ENCODE data around the gene ATG7. TPM values are rescaled to one million over a fixed set of nuclear protein-coding genes. Genes with fewer than 3 reads are reported as not detected.

ATG7 gene
- total RNA-seq, 1 donor from 2014 or later, result 40.3 TPM

GRCh38 chr3:11306817-11307589 is 34.8 kb downstream of the ATG7 start:
- Mint-ChIP-seq H3K4me3 (no peak overlapping the region), H3K36me3 (peaks cover 23% of the 10 kb centered on the region), H3K27ac (no peak overlapping the region), H3K9me3 (no peaks in the 10 kb centered on the region), H3K27me3 (ENCODE audit: low read depth) (no peaks in the 10 kb centered on the region), H3K4me1 (no peaks in the 10 kb centered on the region)
- TF ChIP-seq, protein P1, sequence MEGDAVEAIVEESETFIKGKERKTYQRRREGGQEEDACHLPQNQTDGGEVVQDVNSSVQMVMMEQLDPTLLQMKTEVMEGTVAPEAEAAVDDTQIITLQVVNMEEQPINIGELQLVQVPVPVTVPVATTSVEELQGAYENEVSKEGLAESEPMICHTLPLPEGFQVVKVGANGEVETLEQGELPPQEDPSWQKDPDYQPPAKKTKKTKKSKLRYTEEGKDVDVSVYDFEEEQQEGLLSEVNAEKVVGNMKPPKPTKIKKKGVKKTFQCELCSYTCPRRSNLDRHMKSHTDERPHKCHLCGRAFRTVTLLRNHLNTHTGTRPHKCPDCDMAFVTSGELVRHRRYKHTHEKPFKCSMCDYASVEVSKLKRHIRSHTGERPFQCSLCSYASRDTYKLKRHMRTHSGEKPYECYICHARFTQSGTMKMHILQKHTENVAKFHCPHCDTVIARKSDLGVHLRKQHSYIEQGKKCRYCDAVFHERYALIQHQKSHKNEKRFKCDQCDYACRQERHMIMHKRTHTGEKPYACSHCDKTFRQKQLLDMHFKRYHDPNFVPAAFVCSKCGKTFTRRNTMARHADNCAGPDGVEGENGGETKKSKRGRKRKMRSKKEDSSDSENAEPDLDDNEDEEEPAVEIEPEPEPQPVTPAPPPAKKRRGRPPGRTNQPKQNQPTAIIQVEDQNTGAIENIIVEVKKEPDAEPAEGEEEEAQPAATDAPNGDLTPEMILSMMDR (IDR thresholded peaks at IDR 0.05; ENCODE audit: unreplicated experiment), result no peak
- DNase-seq (ENCODE audit: low spot score in 2 of 2, unreplicated experiment in 2 of 2), result no peak

DNA sequence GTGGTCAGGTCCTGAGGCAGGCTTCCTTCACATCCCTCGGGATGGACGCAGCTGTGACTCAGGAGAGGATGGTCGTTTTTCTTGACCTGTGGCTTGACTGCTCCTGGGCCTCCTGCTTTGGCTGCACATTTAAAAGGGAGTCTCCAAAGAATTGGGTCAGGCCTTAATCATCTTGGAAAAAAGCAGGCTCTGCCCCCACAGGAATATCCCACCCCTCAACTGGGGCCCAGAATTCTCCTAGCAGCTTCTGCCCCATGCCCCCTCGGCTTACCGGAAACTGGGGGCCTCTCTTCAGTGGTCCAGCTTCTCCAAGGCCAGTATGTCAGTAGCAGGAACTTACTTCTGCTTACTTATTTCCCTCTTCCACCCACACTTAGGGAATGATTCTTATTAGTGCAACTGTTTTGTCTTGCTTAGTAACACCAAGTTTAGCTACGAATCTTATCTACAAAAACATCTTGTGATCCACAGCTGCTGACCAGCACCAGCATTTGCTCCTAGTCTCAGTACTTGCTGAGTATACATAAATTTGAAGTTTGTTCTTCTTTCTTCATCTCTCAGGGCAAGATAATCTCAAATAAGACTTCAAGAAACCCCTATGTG is 35.7 kb downstream of the ATG7 start:
- Mint-ChIP-seq H3K4me1 (no peaks in the 10 kb centered on the region), H3K36me3 (peaks cover 23% of the 10 kb centered on the region), H3K4me3 (no peak overlapping the region), H3K9me3 (no peaks in the 10 kb centered on the region), H3K27me3 (ENCODE audit: low read depth) (no peaks in the 10 kb centered on the region), H3K27ac (no peak overlapping the region)
- no peak for DNase-seq (ENCODE audit: low spot score in 2 of 2, unreplicated experiment in 2 of 2)
- TF ChIP-seq, protein P1 (IDR thresholded peaks at IDR 0.05; ENCODE audit: unreplicated experiment), result no peak

- Mint-ChIP-seq H3K4me3 (no peak overlapping the region), H3K27ac (no peak overlapping the region), H3K9me3 (no peaks in the 10 kb centered on the region), H3K36me3 (peaks cover 25% of the 10 kb centered on the region), H3K4me1 (no peaks in the 10 kb centered on the region), H3K27me3 (ENCODE audit: low read depth) (no peaks in the 10 kb centered on the region)
- TF ChIP-seq, protein P1 (IDR thresholded peaks at IDR 0.05; ENCODE audit: unreplicated experiment), result no peak
- DNase-seq (ENCODE audit: low spot score in 2 of 2, unreplicated experiment in 2 of 2), result no peak
These were observed 38.1 kb downstream of the ATG7 start for GRCh38 chr3:11310258-11310657.

- H3K36me3 Mint-ChIP-seq, result peaks cover 38% of the 10 kb centered on the region
- no peak overlapping the region for H3K27ac Mint-ChIP-seq
- TF ChIP-seq, protein P1 (IDR thresholded peaks at IDR 0.05; ENCODE audit: unreplicated experiment), result no peak
- DNase-seq (ENCODE audit: low spot score in 2 of 2, unreplicated experiment in 2 of 2), result no peak
- H3K4me1 Mint-ChIP-seq, result no peaks in the 10 kb centered on the region
- no peaks in the 10 kb centered on the region for H3K27me3 Mint-ChIP-seq (ENCODE audit: low read depth)
- no peaks in the 10 kb centered on the region for H3K9me3 Mint-ChIP-seq
- H3K4me3 Mint-ChIP-seq, result no peak overlapping the region
These were observed 40.0 kb downstream of the ATG7 start for GRCh38 chr3:11312166-11312565.

DNA sequence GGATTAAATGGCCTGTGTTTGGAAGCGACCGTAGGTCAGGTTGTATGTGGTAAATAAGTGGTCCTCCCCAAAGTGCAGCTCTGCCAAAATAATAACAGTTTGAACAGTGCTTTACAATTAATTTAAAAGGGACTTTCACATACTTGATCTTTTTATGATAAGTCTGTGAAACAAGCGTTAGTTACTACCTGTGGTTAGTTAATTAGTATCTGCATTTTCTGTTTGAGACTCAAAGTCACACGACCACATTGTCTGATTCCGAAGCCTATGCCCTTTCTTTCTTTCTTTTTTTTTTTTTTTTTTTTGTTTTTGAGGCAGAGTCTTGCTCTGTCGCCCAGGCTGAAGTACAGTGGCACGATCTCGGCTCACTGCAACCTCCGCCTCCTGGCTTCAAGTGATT is 45.1 kb downstream of the ATG7 start:
- H3K27ac Mint-ChIP-seq, result no peak overlapping the region
- peaks cover 44% of the 10 kb centered on the region for H3K36me3 Mint-ChIP-seq
- DNase-seq (ENCODE audit: low spot score in 2 of 2, unreplicated experiment in 2 of 2), result no peak
- no peak overlapping the region for H3K4me3 Mint-ChIP-seq
- H3K9me3 Mint-ChIP-seq, result no peaks in the 10 kb centered on the region
- no peaks in the 10 kb centered on the region for H3K4me1 Mint-ChIP-seq
- TF ChIP-seq, protein P1 (IDR thresholded peaks at IDR 0.05; ENCODE audit: unreplicated experiment), result no peak
- no peaks in the 10 kb centered on the region for H3K27me3 Mint-ChIP-seq (ENCODE audit: low read depth)
